ENCODE results near the gene UBA6.

The UBA6 gene

DNA sequence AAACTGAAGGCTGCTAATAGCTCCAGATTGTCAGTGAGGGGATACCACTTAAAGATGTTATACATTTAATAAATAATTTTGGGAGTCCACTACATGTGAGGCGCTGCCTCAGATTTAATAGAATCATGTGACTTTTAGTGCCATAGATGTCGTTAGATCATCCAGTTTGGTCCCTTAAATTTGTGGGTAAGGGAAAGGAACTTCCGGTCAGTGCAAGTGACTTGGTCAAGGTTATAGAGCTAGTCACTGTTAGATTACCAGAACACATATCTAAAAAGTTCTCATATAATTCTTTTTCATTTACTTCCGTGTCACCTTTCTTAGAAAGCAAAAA lies 529 bp upstream of the UBA6 start:
- peak overlapping the region; percentile 87 for H3K4me3 ChIP-seq (ENCODE audit: low read length)
- H3K9ac ChIP-seq (ENCODE audit: low read length): peak overlapping the region; percentile 65
- peak overlapping the region; percentile 69 for H2AFZ ChIP-seq (ENCODE audit: low read length)
- no peaks in the 10 kb centered on the region for H4K20me1 ChIP-seq (ENCODE audit: insufficient read depth, low read length)
- TF ChIP-seq, protein P1, sequence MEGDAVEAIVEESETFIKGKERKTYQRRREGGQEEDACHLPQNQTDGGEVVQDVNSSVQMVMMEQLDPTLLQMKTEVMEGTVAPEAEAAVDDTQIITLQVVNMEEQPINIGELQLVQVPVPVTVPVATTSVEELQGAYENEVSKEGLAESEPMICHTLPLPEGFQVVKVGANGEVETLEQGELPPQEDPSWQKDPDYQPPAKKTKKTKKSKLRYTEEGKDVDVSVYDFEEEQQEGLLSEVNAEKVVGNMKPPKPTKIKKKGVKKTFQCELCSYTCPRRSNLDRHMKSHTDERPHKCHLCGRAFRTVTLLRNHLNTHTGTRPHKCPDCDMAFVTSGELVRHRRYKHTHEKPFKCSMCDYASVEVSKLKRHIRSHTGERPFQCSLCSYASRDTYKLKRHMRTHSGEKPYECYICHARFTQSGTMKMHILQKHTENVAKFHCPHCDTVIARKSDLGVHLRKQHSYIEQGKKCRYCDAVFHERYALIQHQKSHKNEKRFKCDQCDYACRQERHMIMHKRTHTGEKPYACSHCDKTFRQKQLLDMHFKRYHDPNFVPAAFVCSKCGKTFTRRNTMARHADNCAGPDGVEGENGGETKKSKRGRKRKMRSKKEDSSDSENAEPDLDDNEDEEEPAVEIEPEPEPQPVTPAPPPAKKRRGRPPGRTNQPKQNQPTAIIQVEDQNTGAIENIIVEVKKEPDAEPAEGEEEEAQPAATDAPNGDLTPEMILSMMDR (IDR thresholded peaks at IDR 0.05; ENCODE audit: low read length): no peak
- TF ChIP-seq EZH2 (optimal IDR thresholded peaks at IDR 0.05; ENCODE audit: low read depth, low read length) (no peak), EZH2phosphoT487 (IDR thresholded peaks at IDR 0.05; ENCODE audit: low read length) (no peak)
- peaks cover 7% of the 10 kb centered on the region for H3K4me1 ChIP-seq (ENCODE audit: low read length)
- H3K27ac ChIP-seq (ENCODE audit: low read length): peak overlapping the region; percentile 57
- H3K9me3 ChIP-seq (replicated peaks; ENCODE audit: insufficient read depth, low read length): no peaks in the 10 kb centered on the region
- H3K9me2 ChIP-seq (replicated peaks; ENCODE audit: insufficient read depth, low read length): no peaks in the 10 kb centered on the region
- no peak for DNase-seq
- H3K79me2 ChIP-seq (ENCODE audit: low read length): peaks cover 65% of the 10 kb centered on the region
- H3K36me3 ChIP-seq (replicated peaks; ENCODE audit: insufficient read depth, low read length): no peaks in the 10 kb centered on the region; the same call in 1 of the 2 replicates
- peaks cover 10% of the 10 kb centered on the region for H3F3A ChIP-seq (ENCODE audit: insufficient read depth, low read length)
- H3K4me2 ChIP-seq (ENCODE audit: low read depth, low read length): peak overlapping the region; percentile 78
- H3K27me3 ChIP-seq (replicated peaks; ENCODE audit: insufficient read depth, low read length): no peaks in the 10 kb centered on the region

DNA sequence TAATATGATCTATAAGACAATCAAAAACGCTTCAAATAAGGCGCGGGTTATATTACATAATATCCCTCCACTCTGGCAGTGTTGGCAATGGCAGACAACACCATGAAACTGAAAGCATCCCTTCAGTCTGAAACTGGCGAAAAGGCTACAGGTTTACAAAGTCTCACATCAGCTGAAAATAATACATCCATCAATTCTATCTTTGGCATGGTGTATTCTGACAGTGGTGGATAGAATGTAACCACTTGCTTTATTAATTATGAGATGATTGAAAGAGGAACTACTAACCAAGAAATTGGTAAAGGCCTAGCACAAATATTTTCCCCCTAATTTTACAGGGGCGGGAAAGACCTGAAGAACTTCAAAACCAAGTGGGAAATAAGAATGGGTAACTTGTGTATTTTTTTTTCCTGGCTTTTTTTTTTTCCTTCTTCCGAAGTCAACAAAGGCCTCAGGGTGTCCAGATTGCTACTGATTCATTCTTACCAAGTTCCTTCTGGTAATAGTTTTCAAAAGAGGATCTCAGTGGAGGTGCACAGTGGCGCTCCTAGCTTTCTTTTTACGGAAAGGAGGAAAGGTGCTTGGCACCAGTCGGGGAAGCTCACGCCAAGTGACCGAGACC lies 728 bp downstream of the UBA6 start:
- TF ChIP-seq EZH2 (optimal IDR thresholded peaks at IDR 0.05; ENCODE audit: low read depth, low read length): no peak
- no peak for TF ChIP-seq EZH2phosphoT487 (IDR thresholded peaks at IDR 0.05; ENCODE audit: low read length)
- TF ChIP-seq, protein P1 (IDR thresholded peaks at IDR 0.05; ENCODE audit: low read length): no peak
- DNase-seq: peak; percentile 78
- peak overlapping the region; percentile 82 for H3K9ac ChIP-seq (ENCODE audit: low read length)

DNA sequence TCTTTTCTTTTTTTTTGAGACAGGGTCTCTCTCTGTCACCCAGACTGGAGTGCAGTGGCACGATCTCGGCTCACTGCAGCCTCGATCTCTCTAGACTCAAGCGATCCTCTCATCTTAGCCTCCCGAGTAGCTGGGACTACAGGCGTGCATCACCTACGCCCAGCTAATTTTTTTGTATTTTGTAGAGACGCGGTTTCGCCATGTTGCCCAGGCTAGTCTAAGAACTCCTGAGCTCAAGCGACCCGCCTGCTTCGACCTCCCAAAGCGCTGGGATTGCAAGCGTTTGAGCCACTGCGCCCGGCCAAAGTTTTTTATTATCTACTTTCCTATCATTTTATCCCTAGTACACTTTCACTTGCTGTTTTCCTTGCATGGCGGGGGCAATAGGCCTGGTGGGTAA lies 1.4 kb downstream of the UBA6 start:
- Histone ChIP-seq H3K27me3 (replicated peaks; ENCODE audit: insufficient read depth, low read length) (no peaks in the 10 kb centered on the region), H3K4me2 (ENCODE audit: low read depth, low read length) (peak overlapping the region; percentile 49), H2AFZ (ENCODE audit: low read length) (no peak overlapping the region), H3K4me3 (ENCODE audit: low read length) (0 out of 2 replicates have a peak overlapping the region, but pooled peaks have one; percentile 87), H3K27ac (ENCODE audit: low read length) (no peak overlapping the region), H3K9me2 (replicated peaks; ENCODE audit: insufficient read depth, low read length) (no peaks in the 10 kb centered on the region), H3K79me2 (ENCODE audit: low read length) (peaks cover 68% of the 10 kb centered on the region), H3K9me3 (replicated peaks; ENCODE audit: insufficient read depth, low read length) (no peaks in the 10 kb centered on the region), H3K36me3 (replicated peaks; ENCODE audit: insufficient read depth, low read length) (no peaks in the 10 kb centered on the region; the same call in 1 of the 2 replicates), H3K9ac (ENCODE audit: low read length) (no peak overlapping the region), H3F3A (ENCODE audit: insufficient read depth, low read length) (peaks cover 10% of the 10 kb centered on the region), H4K20me1 (ENCODE audit: insufficient read depth, low read length) (no peaks in the 10 kb centered on the region), H3K4me1 (ENCODE audit: low read length) (peaks cover 7% of the 10 kb centered on the region)
- DNase-seq: no peak
- TF ChIP-seq EZH2 (optimal IDR thresholded peaks at IDR 0.05; ENCODE audit: low read depth, low read length): no peak
- TF ChIP-seq, protein P1 (IDR thresholded peaks at IDR 0.05; ENCODE audit: low read length): no peak
- TF ChIP-seq EZH2phosphoT487 (IDR thresholded peaks at IDR 0.05; ENCODE audit: low read length): no peak

More for the DNA sequence above, 728 bp downstream of the UBA6 start:
- H3F3A ChIP-seq (ENCODE audit: insufficient read depth, low read length): peaks cover 10% of the 10 kb centered on the region
- peak overlapping the region; percentile 79 for H3K27ac ChIP-seq (ENCODE audit: low read length)
- no peaks in the 10 kb centered on the region for H3K9me2 ChIP-seq (replicated peaks; ENCODE audit: insufficient read depth, low read length)
- peak overlapping the region; percentile 49 for H3K4me2 ChIP-seq (ENCODE audit: low read depth, low read length)
- H2AFZ ChIP-seq (ENCODE audit: low read length): peak overlapping the region; percentile 62
- H3K27me3 ChIP-seq (replicated peaks; ENCODE audit: insufficient read depth, low read length): no peaks in the 10 kb centered on the region
- no peaks in the 10 kb centered on the region; the same call in 1 of the 2 replicates for H3K36me3 ChIP-seq (replicated peaks; ENCODE audit: insufficient read depth, low read length)
- peak overlapping the region; percentile 87 for H3K4me3 ChIP-seq (ENCODE audit: low read length)
- H3K9me3 ChIP-seq (replicated peaks; ENCODE audit: insufficient read depth, low read length): no peaks in the 10 kb centered on the region
- peaks cover 65% of the 10 kb centered on the region for H3K79me2 ChIP-seq (ENCODE audit: low read length)
- H3K4me1 ChIP-seq (ENCODE audit: low read length): peaks cover 7% of the 10 kb centered on the region
- H4K20me1 ChIP-seq (ENCODE audit: insufficient read depth, low read length): no peaks in the 10 kb centered on the region
